Brain microvascular endothelial cell (primary cell): ENCODE data around the gene ATP8A2.

Experiments
- DNase-seq: peaks from one replicate; pipeline ENCODE4 v3.0.0-alpha.2; 2020
- H3K27ac ChIP-seq: fragments of 250-450 bp; sonication (Bioruptor Pico); 2 replicates; pipeline ENCODE4 v1.5.1; 2020; ENCODE audit warnings: mild to moderate bottlenecking, moderate library complexity
- H3K27me3 ChIP-seq: fragments of 250-450 bp; sonication (Bioruptor Pico); replicated peaks from 2 replicates; pipeline ENCODE4 v1.5.1; 2020; ENCODE audit warnings: mild to moderate bottlenecking
- H3K36me3 ChIP-seq: fragments of 250-450 bp; sonication (Bioruptor Pico); replicated peaks from 2 replicates; pipeline ENCODE4 v1.5.1; 2020; ENCODE audit warnings: mild to moderate bottlenecking
- H3K4me3 ChIP-seq: 2 replicates; pipeline ENCODE4 v1.5.1; 2011; ENCODE audit warnings: low read depth, mild to moderate bottlenecking, control low read depth, low read length, moderate library complexity
- CTCF ChIP-seq: IDR thresholded peaks from 2 replicates; pipeline ENCODE4 v1.5.1; 2011; ENCODE audit warnings: low read depth, mild to moderate bottlenecking, moderate library complexity, low read length, control low read depth, inconsistent platforms; ENCODE audit errors: missing control alignments
- in situ Hi-C: cut with HindIII; loops from 2 replicates; pipeline ENCODE4 v1.10.0; 2017; ENCODE audit warnings: low sequenced_read_pairs, low pct_ligation_motif_present

The ATP8A2 gene

DNA sequence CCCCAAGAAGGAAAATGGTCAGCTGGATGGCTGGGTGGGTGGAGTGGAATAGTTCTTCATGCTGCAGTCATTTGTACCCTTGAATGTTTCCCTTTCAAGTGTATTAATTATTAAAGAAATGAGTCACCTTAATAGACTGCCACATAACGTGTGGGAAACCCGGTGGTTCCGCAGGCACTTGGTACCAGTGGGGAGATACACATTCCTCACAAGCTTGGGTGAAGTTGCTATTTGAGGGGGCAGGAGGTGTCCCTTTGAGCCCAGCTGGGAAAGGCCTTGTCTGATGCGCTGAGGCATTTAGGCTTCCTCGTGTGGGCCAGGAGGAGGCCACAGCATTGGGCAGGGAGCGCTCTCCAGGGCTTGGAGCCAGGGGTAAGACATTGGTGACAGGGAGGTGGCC lies 57.7 kb downstream of the ATP8A2 start:
- Histone ChIP-seq H3K36me3 (no peaks in the 10 kb centered on the region), H3K27ac (no peak overlapping the region), H3K27me3 (no peaks in the 10 kb centered on the region), H3K4me3 (no peak overlapping the region)
- in situ Hi-C loops, result no loop called here
- no peak for TF ChIP-seq CTCF
- DNase-seq, result no peak

- no peak for DNase-seq
- Histone ChIP-seq H3K27me3 (no peaks in the 10 kb centered on the region), H3K4me3 (no peak overlapping the region), H3K36me3 (no peaks in the 10 kb centered on the region), H3K27ac (no peak overlapping the region)
- TF ChIP-seq CTCF, result no peak
- in situ Hi-C loops, result no loop called here
Measured at GRCh38 chr13:25432691-25433090, 60.9 kb downstream of the ATP8A2 start.

DNA sequence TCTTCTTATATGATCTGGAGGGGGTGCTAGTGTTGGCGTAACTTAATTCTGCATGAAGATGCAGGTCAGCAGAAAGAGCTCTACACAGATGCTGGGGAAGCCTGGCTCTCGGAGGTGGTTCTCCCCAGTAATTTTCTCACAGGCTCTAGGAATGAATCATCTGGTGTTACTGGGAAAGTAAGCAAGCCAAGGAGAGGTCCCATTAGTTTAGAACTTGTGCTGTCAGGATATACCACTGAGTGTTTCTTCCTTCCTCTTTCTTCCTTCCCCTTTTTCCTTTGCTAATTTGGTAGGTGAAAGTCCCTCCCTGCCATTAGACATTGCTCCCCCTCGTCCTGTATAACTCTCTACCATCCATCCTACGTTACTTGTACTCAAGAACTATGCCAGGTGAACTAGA lies 68.3 kb downstream of the ATP8A2 start:
- Histone ChIP-seq H3K4me3 (no peak overlapping the region), H3K27ac (no peak overlapping the region), H3K36me3 (no peaks in the 10 kb centered on the region), H3K27me3 (no peaks in the 10 kb centered on the region)
- no peak for DNase-seq
- in situ Hi-C loops, result no loop called here
- no peak for TF ChIP-seq CTCF

GRCh38 chr13:25446261-25446660 lies 74.5 kb downstream of the ATP8A2 start:
- no peak for DNase-seq
- TF ChIP-seq CTCF, result no peak
- in situ Hi-C loops, result no loop called here

GRCh38 chr13:25447396-25447795 lies 75.6 kb downstream of the ATP8A2 start:
- Histone ChIP-seq H3K27me3 (no peaks in the 10 kb centered on the region), H3K4me3 (no peak overlapping the region), H3K36me3 (no peaks in the 10 kb centered on the region), H3K27ac (no peak overlapping the region)
- in situ Hi-C loops, result no loop called here
- no peak for DNase-seq
- no peak for TF ChIP-seq CTCF

More at GRCh38 chr13:25446261-25446660, 74.5 kb downstream of the ATP8A2 start:
- H3K4me3 ChIP-seq, result no peak overlapping the region
- H3K36me3 ChIP-seq, result no peaks in the 10 kb centered on the region
- no peaks in the 10 kb centered on the region for H3K27me3 ChIP-seq
- H3K27ac ChIP-seq, result no peak overlapping the region

GRCh38 chr13:25453850-25454365 lies 82.1 kb downstream of the ATP8A2 start:
- Histone ChIP-seq H3K36me3 (no peaks in the 10 kb centered on the region), H3K4me3 (no peak overlapping the region), H3K27me3 (no peaks in the 10 kb centered on the region), H3K27ac (no peak overlapping the region)
- DNase-seq, result no peak
- TF ChIP-seq CTCF, result no peak
- in situ Hi-C loops, result no loop called here
